Spleen (tissue), 11 donors: Measurements from ENCODE around the gene TGM3. TPM values are rescaled to one million over a fixed set of nuclear protein-coding genes. Genes with fewer than 3 reads are reported as not detected.
"Not testable (repeated sequence)": the region's sequence is repeated elsewhere in the genome, so short reads cannot be mapped to it uniquely, and the experiment has no call there.

ENCODE experiments used
- DNase-seq: peaks from one replicate; pipeline ENCODE4 v3.0.0-alpha.2; 2020
- H3K27ac ChIP-seq, 8 donors: fragments of 200-600 bp; sonication (generic) in 7 of 8; 1 replicate in 4 of 8; 2 replicates in 4 of 8; pipeline versions ENCODE4 v1.5.0 to v1.8.0; 2016 to 2021; ENCODE audit warnings: inconsistent platforms in 4 of 8, mild to moderate bottlenecking in 4 of 8, moderate library complexity in 1 of 8
- H3K27me3 ChIP-seq, 7 donors: fragments of 200-600 bp; sonication (generic) in 6 of 7; replicated peaks in 1 of 7; 1 replicate in 4 of 7; 2 replicates in 3 of 7; pipeline versions ENCODE4 v1.5.0 to v1.8.0; 2016 to 2021; ENCODE audit warnings: inconsistent platforms in 3 of 7, mild to moderate bottlenecking in 1 of 7
- H3K36me3 ChIP-seq, 6 donors: fragments of 200-600 bp; sonication (generic) in 5 of 6; 1 replicate in 4 of 6; 2 replicates in 2 of 6; pipeline versions ENCODE4 v1.5.0 to v1.8.0; 2016 to 2021; ENCODE audit warnings: inconsistent platforms in 2 of 6
- H3K4me1 ChIP-seq, 6 donors: fragments of 200-600 bp; sonication (generic) in 5 of 6; 1 replicate in 3 of 6; 2 replicates in 3 of 6; pipeline versions ENCODE4 v1.5.0 to v1.8.0; 2016 to 2021; ENCODE audit warnings: inconsistent platforms in 3 of 6
- H3K4me3 ChIP-seq, 8 donors: fragments of 200-600 bp; sonication (generic) in 7 of 8; 1 replicate in 4 of 8; 2 replicates in 4 of 8; pipeline versions ENCODE4 v1.5.0 to v1.8.0; 2016 to 2021; ENCODE audit warnings: inconsistent platforms in 4 of 8, mild to moderate bottlenecking in 4 of 8, moderate library complexity in 2 of 8
- H3K9me3 ChIP-seq, 8 donors: fragments of 200-600 bp; sonication (generic) in 7 of 8; 1 replicate in 4 of 8; 2 replicates in 4 of 8; pipeline versions ENCODE4 v1.5.0 to v1.8.0; 2016 to 2021; ENCODE audit warnings: inconsistent platforms in 4 of 8
- POLR2A ChIP-seq, 3 donors: fragments of 450-650 bp; IDR thresholded peaks; one replicate each; pipeline ENCODE4 v1.5.1; 2017; ENCODE audit warnings: antibody characterized with exemption in 3 of 3, mild to moderate bottlenecking in 1 of 3
- POLR2AphosphoS5 ChIP-seq, 3 donors: sonication (generic); formaldehyde crosslinking; IDR thresholded peaks; one replicate each; pipeline ENCODE4 v1.5.1; 2017; ENCODE audit warnings: antibody characterized with exemption in 3 of 3
- WGBS, 5 donors: extraction: QIAGEN DNeasy Blood & Tissue Kit in 3 of 5; methylation state at CpG; one replicate each; pipeline versions ENCODE4 v1.1.5 to v1.1.7; 2013 to 2018; 5-methylcytosine and 5-hydroxymethylcytosine counted together
- intact Hi-C: fragments of 100-400 bp; cut with DNase I; formaldehyde crosslinking; loops from one replicate; pipeline ENCODE4 v1.15.0; 2023; ENCODE audit warnings: low total_unique reads
- polyA plus RNA-seq, 3 donors: library from polyadenylated mRNA; stranded (reverse); fragments of 200-250 nt; gene quantifications; one replicate each; pipeline ENCODE4 v1.2.1, GENCODE V29; 2013
- total RNA-seq, 7 donors: library from RNA; depleted of rRNA in 3 of 7; stranded (reverse); fragments of >200 nt in 3 of 7; fragmentation: NEBNext Ultra II Directional in 4 of 7; extraction: Animal tissue kit (Norgen Biotek cat#: 25700) in 4 of 7; gene quantifications; one replicate each; pipeline versions ENCODE4 v1.1.0 to v1.2.1, GENCODE V29; 2016 to 2021
- TF ChIP-seq, protein P1 (sequence below), 11 experiments: fragments of 200-600 bp in 7 of 11; fragments of 450-650 bp in 4 of 11; sonication (generic) in 4 of 11; IDR thresholded peaks in 8 of 11; conservative IDR thresholded peaks in 3 of 11; 1 replicate in 7 of 11; 2 replicates in 4 of 11; pipeline versions ENCODE4 v1.4.0 to v1.8.0; 2016 to 2021; ENCODE audit warnings: antibody characterized with exemption in 11 of 11, inconsistent platforms in 4 of 11, mild to moderate bottlenecking in 1 of 11
- donor health status: healthy with polysubstance abuse.
- donor health status: DM: no; HTN: no; CAD: no; lungs with moderate emphysema.
- donor health status: DM: no; HTN: no; CAD: no.
- donor health status: Bipolar disorder and iron deficiency.
- donor health status: healthy.
- donor health status: DM: no; HTN: no; CAD: no.
- donor health status: DM: yes; HTN: yes; CAD: no.

TGM3 gene
- total and polyA plus RNA-seq, 10 donors = 0.09 to 0.64 (median 0.43) TPM; not detected in 3

DNA sequence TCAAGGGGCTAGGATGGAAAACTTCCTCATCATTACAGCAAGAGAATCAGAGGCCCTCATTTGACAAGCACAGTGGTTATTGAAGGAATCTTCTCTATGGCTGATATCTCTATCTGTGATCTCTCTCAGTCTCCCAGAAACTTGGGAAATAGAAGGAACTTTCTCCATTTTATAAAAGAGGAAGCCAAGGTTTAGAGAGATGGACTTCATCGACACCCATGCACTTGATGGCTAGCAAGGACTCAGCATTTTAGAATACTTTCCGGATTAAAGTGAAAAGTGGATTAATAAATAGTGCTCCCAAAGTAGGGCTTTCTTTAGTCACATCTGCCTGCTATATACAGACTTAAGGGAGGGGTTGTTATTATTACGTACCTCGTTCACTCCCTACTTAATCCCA lies 34.2 kb upstream of the TGM3 start:
- intact Hi-C loops = no loop called here
- Histone ChIP-seq H3K27ac (peak overlapping the region in 4 of 8 donors; percentile 5 to 66 (median 41)), H3K27me3 (peaks cover 0 to 18% (median 0%) of the 10 kb centered on the region in 7 donors), H3K36me3 (no peaks in the 10 kb centered on the region), H3K9me3 (no peaks in the 10 kb centered on the region), H3K4me1 (peaks cover 0 to 19% (median 4%) of the 10 kb centered on the region in 6 donors), H3K4me3 (no peak overlapping the region)
- 80 to 92% (median 87%) methylated on average over 4 of the region's 4 CpGs for WGBS, 5 donors
- no peak for DNase-seq
- TF ChIP-seq POLR2AphosphoS5 (IDR thresholded peaks at IDR 0.05) = no peak
- no peak for TF ChIP-seq POLR2A (IDR thresholded peaks at IDR 0.05)
- TF ChIP-seq, protein P1, sequence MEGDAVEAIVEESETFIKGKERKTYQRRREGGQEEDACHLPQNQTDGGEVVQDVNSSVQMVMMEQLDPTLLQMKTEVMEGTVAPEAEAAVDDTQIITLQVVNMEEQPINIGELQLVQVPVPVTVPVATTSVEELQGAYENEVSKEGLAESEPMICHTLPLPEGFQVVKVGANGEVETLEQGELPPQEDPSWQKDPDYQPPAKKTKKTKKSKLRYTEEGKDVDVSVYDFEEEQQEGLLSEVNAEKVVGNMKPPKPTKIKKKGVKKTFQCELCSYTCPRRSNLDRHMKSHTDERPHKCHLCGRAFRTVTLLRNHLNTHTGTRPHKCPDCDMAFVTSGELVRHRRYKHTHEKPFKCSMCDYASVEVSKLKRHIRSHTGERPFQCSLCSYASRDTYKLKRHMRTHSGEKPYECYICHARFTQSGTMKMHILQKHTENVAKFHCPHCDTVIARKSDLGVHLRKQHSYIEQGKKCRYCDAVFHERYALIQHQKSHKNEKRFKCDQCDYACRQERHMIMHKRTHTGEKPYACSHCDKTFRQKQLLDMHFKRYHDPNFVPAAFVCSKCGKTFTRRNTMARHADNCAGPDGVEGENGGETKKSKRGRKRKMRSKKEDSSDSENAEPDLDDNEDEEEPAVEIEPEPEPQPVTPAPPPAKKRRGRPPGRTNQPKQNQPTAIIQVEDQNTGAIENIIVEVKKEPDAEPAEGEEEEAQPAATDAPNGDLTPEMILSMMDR (IDR thresholded peaks at IDR 0.05 in 8 of 11, conservative IDR thresholded peaks at IDR 0.05 in 3 of 11) = no peak

DNA sequence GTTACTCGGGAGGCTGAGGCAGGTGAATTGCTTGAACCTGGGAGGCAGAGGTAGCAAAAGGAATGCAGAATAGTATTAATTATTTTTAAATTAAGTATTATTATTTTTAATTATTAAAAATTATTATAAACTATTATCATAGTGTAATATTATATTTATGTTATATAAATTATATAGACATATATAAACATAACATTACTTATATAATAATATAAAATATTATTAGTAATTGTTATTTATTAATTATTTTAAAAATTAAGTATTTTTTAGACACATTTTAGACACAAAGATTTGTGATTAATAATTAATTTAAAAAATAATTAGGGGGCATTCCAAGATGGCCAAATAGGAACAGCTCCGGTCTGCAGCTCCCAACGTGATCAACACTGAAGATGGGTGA lies 31.7 kb upstream of the TGM3 start:
- intact Hi-C loops = no loop called here
- Histone ChIP-seq H3K4me3 (no peak overlapping the region), H3K36me3 (no peaks in the 10 kb centered on the region), H3K27me3 (peaks cover 0 to 12% (median 0%) of the 10 kb centered on the region in 7 donors), H3K9me3 (peaks cover 0 to 1% (median 0%) of the 10 kb centered on the region in 8 donors), H3K4me1 (peaks cover 0 to 14% (median 0%) of the 10 kb centered on the region in 6 donors), H3K27ac (peak overlapping the region in 5 of 8 donors; percentile 28 to 55 (median 39))
- DNase-seq = no peak
- TF ChIP-seq POLR2A (IDR thresholded peaks at IDR 0.05) (no peak), POLR2AphosphoS5 (IDR thresholded peaks at IDR 0.05) (no peak)
- TF ChIP-seq, protein P1 (IDR thresholded peaks at IDR 0.05 in 8 of 11, conservative IDR thresholded peaks at IDR 0.05 in 3 of 11) = no peak
- WGBS, 5 donors = 88 to 95% (median 90%) methylated on average over 3 of the region's 3 CpGs

DNA sequence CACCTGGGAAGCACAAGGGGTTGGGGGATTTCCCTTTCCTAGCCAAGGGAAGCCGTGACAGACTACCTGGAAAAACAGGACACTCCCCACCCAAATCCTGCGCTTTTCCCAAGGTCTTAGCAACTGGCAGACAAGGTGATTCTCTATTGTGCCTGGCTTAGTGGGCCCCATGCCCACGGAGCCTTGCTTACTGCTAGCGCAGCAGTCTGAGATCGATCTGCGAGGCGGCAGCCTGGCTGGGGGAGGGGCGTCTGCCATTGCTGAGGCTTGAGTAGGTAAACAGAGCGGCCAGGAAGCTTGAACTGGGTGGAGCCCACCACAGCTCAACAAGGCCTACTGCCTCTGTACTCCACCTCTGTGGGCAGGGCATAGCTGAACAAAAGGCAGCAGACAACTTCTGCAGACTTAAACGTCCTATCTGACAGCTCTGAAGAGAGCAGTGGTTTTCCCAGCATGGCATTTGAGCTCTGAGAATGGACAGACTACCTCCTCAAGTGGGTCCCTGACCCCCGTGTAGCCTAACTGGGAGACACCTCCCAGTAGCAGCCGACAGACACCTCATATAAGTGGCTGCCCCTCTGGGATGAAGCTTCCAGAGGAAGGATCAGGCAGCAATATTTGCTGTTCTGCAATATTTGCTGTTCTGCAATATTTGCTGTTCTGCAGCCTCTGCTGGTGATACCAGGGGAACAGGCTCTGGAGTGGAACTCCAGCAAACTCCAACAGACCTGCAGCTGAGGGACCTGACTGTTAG lies 31.0 kb upstream of the TGM3 start:
- Histone ChIP-seq H3K4me1 (peaks cover 0 to 14% (median 0%) of the 10 kb centered on the region in 6 donors), H3K27me3 (peaks cover 0 to 12% (median 0%) of the 10 kb centered on the region in 7 donors), H3K27ac (peak overlapping the region in 6 of 8 donors; percentile 28 to 55 (median 38))
- WGBS, 5 donors = 57 to 69% (median 66%) methylated on average over 10 to 12 of the region's 12 CpGs
- H3K9me3 ChIP-seq, intact Hi-C loops, H3K36me3 ChIP-seq, DNase-seq, H3K4me3 ChIP-seq: not testable (repeated sequence)

DNA sequence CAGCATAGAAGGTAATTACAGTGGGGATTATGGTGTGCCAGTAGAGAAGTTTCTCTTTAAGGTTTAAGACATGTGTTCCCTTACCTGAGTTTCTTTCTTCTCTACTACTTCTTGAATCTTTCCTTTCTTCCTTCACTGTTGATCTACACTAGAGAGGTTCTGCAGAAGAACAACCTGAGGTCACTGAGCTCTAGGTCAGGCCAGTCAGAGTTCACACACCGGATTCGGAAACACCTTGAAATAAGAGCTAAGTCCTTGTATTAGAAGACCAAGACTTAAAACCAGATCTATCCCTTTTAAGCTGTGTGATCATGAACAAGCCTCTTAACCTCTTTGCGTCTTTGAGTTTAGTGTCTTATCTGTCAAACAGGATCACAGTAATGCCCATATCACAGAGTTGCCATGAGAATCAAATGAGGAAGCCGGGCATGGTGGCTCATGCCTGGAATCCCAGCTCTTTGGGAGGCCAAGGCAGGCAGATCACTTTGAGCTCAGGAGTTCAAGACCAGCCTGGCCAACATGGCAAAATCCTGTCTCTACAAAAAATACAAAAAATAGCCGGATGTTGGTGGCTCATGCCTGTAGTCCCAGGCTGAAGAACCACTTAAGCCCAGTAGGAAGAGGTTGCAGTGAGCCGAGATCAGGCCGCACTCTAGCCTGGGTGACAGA lies 22.0 kb upstream of the TGM3 start:
- H3K4me1 ChIP-seq = peaks cover 0 to under 1% (median 0%) of the 10 kb centered on the region in 6 donors
- intact Hi-C loops = no loop called here
- H3K4me3 ChIP-seq = no peak overlapping the region
- H3K27me3 ChIP-seq = no peaks in the 10 kb centered on the region
- 88 to 95% (median 93%) methylated on average over 7 of the region's 7 CpGs for WGBS, 5 donors
- no peaks in the 10 kb centered on the region for H3K36me3 ChIP-seq
- no peak overlapping the region for H3K27ac ChIP-seq
- no peak for TF ChIP-seq POLR2AphosphoS5 (IDR thresholded peaks at IDR 0.05)
- no peak for TF ChIP-seq POLR2A (IDR thresholded peaks at IDR 0.05)
- TF ChIP-seq, protein P1 (IDR thresholded peaks at IDR 0.05 in 8 of 11, conservative IDR thresholded peaks at IDR 0.05 in 3 of 11) = no peak
- H3K9me3 ChIP-seq = peaks cover 0 to 5% (median 0%) of the 10 kb centered on the region in 8 donors
- no peak for DNase-seq
